ENCODE measurements around the gene IGF2R. TPM values are rescaled to one million over a fixed set of nuclear protein-coding genes. Genes with fewer than 3 reads are reported as not detected.
"Not testable (repeated sequence)": the region's sequence is repeated elsewhere in the genome, so short reads cannot be mapped to it uniquely, and the experiment has no call there.

The IGF2R gene
- polyA plus RNA-seq, 12 donors, result 74.0 to 149 (median 125) TPM; not detected in 1

DNA sequence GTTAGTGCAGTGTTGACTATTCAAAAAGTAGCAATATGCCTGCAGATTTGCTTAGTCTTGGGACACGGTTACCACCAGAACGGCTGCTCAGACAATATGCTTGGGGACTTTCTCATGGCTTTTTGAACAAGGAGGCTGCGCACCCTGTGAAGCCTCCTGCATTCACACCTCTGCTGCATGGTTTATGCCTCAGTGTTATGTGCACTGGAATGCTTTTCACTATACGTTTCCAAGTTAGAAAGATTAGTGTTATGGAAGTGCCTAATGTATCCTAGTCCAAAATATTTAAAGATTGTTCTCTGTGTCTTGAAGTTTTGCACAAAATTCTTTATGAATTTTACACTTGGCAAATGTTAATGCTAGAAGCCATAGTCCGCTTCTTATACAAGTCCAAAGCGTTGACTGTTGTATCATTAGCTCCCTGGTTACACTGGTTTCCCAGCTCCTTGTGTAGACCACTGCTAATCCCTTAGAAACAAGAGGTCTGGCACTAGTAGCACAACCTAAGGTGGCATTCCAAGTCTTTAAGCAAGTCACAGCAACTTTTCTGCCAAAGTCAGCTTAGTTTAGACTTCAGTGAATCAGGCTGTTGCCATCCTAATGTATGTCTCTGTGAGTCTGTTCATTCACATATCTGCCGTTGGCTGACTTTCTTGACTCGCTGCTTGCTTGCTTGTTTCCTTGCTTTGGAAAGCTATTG, 126.4 kb downstream of the IGF2R start:
- DNase-seq, result no peak

DNA sequence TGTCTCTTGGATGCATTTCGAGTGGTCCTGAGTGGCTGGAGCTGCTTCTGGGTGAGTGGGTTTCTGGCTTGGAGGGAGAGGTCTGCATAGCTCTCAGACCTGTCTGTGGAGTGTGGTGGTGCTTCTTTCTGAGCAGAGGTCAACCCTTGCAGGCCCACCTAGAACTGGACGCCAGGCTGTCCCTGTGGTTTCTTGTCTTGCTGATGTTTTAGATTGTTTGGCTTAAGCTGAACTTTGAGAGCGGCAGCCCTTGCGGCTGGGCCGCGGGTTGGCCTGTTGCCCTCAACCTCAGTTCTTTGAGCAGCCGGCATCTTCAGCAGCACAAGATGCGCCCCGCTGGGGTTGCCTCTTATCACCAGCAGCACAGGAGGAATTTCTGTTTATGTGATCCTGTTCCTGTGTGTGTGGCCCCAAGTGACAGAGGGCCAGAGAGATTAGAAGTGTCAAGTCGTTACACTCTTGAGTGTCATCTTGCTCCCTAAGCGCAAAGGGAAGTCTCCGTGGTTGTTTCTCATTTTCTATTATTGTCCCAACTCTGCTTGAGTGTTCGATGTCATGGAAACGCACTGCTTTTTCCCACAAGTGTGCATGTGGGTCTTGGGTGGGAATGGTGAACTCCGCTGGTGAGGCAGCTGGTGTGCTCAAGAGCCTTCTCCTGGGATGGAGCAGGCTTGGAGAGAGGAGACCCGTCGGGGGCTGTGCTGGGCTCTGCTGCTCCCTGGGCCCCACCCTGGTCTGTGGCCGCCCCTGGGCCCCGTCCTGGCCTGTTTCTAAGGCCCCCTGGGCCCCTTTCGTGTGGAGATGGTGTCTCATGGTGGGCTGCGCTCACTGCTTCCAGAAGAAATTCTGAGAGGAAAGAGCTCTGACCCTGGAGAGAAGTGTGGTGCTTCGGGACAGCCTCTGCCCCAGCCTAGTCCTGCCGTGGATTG, 132.7 kb downstream of the IGF2R start:
- no peak for DNase-seq

DNA sequence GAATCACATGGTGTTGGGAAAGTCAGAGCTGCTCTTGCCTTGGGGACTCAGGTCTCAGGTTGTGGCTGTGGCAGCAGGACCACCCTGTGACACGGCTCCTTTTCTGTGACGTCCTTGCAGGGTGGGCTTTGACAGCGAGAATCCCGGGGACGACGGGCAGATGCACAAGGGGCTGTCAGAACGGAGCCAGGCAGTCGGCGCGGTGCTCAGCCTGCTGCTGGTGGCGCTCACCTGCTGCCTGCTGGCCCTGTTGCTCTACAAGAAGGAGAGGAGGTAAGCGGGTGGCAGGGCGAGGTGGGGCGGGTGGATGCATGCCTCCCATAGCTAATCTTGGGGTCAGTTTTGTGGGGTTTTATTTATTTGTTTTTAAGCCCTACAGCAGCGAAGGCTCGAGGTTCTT, 133.5 kb downstream of the IGF2R start:
- no peak for DNase-seq

DNA sequence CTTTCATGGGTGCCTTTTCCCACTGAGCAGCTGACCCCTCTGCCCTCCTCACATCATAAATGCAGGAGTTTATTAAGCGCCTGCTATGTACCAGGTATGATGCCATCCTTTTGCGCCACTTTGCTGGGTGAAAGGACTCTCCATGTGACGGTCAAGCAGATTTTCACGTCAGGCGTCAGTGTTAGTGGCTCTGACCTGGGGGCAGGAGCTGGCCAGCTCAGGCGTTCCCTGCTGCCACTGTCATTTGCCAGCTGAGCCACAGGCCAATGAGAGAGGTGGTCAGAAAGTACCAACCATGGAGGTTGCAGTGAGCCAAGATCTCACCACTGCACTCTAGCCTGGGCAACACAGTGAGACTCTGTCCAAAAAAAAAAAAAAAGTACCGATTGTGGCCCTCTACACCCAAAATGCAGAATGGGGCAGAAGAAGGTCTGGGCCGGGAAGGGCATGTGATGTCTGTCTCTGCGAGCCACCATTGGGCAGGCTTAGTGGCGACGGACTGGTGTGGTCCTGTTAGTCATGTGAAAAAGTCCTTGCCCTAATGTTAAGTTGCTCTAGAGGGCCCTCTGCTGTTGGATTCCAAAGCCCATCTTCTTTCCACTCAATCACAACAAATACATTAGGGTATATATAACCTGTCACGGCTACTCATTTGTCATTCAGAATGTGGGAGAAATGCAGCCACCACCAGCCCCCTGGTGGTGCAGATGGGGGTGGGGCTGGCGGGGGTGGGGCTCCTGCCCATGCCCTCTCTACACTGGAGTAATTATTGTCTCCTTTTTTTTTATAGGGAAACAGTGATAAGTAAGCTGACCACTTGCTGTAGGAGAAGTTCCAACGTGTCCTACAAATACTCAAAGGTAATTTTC, 134.3 kb downstream of the IGF2R start:
- DNase-seq, result peak; percentile 16

DNA sequence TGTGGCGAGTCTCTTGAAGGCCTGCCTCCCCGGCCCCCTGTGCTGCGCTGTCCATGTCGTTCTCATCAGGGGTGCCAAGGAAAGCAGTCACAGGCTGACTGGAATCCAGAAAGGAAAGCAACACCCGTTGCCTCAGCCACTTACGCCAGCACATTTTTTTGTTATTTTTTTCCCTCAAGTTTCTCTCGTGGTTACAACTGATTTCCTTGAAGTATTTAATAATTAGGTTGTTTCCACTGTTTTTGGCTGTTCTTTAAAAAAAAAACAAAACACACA, 134.9 kb downstream of the IGF2R start:
- no peak for DNase-seq

DNA sequence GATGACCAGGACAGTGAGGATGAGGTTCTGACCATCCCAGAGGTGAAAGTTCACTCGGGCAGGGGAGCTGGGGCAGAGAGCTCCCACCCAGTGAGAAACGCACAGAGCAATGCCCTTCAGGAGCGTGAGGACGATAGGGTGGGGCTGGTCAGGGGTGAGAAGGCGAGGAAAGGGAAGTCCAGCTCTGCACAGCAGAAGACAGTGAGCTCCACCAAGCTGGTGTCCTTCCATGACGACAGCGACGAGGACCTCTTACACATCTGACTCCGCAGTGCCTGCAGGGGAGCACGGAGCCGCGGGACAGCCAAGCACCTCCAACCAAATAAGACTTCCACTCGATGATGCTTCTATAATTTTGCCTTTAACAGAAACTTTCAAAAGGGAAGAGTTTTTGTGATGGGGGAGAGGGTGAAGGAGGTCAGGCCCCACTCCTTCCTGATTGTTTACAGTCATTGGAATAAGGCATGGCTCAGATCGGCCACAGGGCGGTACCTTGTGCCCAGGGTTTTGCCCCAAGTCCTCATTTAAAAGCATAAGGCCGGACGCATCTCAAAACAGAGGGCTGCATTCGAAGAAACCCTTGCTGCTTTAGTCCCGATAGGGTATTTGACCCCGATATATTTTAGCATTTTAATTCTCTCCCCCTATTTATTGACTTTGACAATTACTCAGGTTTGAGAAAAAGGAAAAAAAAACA, 136.1 kb downstream of the IGF2R start:
- DNase-seq, result no peak

DNA sequence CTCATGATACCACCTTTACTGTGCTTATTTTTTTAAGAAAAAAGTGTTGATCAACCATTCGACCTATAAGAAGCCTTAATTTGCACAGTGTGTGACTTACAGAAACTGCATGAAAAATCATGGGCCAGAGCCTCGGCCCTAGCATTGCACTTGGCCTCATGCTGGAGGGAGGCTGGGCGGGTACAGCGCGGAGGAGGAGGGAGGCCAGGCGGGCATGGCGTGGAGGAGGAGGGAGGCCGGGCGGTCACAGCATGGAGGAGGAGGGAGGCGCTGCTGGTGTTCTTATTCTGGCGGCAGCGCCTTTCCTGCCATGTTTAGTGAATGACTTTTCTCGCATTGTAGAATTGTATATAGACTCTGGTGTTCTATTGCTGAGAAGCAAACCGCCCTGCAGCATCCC, 137.1 kb downstream of the IGF2R start:
- no peak for DNase-seq

DNA sequence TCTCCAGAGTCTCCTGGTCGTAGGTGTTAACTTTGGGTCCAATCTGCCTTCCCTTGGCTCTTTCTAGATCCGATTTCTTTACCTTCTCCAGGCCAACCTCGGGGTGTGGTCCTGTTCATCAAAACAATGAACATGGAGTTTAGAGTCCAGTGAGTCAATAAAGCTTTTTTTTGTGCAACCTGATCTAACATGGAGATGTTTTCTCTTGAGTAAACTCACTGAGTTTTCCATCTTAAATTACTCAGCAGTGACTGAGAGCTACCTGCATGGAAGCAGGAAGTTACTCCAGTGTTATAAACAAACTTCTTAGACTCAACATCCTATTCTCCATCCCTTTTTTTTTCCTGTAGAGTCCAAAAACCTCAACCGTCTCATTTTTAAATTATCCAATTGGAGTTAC, 137.8 kb downstream of the IGF2R start:
- no peak for DNase-seq

DNA sequence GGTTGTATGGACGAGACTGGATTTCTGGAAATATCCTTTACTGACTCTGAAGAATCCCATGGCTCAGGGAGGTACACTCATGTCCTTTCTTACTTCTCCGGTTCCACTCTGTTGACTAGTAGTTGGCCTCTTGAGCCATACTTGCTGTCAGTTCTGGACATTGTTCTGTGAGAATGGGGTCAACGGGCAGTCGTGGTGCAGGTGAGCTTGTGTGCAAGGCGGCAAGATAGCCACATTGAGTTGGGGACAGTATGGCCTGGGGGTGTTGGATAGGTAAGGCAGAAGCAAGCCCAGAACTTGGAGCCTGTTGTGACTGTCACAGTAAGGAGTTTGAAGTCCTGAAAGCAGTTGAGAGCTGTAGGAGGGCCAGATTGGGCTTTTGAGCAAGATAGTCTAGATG, 139.2 kb downstream of the IGF2R start:
- no peak for DNase-seq

DNA sequence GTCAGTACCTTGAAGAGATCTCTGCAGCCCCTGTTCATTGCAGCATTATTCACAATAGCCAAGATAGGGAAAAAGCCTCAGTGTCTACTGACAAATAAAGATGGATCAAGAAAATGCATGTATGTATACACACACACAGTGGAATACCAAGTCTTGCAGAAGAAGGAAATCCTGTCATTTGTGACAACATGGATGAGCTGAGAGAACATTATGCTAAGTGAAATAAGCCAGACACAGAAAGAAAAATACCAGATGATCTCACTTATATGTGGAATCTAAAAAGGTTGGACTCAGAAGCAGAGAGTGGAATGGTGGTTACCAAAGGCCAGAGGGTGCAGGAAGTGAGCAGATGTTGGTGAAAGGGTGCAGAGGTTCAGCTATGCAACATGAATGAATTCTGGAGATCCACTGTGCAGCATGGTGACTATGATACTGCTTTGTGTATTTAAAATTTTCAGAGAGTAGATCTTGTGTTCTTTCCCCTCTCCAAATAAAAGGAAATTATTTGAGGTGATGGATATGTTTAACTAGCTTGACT, 141.8 kb downstream of the IGF2R start:
- DNase-seq, result no peak

DNA sequence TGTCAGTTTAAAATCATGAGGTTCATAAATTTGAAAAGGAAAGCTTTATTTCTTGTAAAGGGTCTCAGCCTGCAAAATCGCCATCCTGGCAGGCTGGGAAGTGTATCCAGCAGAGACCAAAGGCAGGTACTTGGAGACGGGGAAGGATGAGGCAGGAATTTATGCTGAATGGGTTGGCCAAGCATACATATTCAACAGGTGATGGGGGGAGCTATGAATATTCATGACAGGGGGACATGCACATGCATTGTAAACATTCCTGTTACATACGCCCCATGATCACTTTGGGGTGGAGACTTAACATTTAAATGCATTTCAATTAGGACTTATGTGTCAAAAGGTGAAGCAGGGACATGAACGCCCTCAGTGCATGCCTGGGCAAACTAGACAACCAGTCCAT, 142.9 kb downstream of the IGF2R start:
- no peak for DNase-seq

DNA sequence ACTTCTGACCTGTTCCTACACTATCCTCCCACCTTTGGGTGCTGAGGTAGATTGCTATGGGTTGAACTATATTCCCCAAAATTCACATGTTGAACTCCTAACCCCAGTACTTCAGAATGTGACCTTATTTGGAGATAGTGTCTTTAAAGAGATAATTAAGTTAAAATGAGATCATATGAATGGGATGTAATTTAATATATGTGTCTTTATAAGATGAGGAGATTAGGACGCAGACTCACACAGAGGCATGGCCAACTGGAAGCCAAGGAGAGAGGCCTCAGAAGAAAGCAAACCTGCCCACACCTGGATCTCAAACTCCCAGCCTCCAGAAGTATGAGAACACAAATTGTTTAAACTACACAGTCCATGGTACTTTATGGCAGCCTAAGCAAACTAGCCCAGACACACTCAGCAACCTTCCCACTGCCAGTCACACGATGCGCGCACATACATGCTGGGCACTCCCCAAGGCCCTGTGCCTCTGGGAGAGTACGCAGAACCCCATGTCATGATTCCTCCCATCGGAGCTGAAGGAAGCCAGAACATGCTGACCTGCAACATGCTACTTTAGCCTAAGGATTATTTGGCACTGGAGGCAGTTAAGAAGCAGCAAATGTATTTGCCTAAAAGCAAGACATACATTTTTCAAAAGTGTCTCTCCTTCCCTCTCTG, 143.9 kb downstream of the IGF2R start:
- no peak for DNase-seq

DNA sequence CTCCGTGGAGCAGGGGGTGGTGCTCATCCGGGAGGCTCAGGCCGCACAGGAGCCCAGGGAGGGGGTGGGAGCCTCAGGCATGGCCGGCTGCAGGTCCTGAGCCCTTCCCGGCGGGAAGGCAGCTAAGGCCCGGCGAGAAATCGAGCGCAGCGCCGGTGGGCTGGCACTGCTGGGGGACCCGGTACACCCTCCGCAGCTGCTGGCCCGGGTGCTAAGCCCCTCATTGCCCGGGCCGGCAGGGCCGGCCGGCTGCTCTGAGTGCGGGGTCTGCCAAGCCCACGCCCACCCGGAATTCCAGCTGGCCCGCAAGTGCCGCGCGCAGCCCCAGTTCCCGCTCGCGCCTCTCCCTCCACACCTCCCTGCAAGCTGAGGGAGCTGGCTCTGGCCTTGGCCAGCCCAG, 145.7 kb downstream of the IGF2R start:
- DNase-seq, result not testable (repeated sequence)

DNA sequence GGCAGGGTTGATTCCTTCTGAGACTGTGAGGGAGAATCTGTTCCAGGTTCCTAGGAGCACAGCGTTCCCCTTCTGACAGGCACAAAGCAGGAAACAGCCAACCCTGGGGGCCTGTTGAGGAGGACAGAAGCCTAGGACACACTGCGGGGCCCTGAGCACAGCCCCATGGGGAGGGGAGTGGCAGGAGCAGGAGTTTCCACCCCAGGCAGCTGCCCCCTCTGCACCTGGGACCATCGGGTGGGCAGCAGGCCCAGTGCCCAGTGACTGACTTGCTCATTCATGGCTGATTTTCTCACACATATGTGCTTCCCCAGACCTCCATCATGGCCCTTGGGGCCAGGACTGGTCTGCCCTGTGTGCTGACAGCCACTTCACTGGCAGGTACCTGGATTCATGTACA, 146.5 kb downstream of the IGF2R start:
- no peak for DNase-seq

DNA sequence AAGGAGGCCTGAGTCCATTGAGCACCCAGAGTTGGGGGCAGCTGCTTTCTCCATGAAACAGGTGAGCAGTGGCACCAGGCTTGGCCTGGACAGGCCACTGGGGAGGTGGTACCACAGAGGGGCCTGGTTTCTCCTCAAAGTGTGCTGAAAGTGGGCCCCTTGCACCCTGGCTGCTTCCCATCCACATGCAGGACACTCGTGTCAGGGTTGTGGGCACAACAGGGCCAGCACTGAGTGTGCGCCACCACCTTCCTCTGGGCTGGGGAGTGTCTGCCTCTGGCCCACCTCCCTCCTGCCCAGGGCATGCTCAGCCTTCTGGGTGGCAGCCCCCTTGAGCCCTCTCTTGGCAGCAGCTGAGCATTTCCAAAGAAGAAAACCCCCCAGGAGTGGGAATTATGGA, 147.5 kb downstream of the IGF2R start:
- DNase-seq, result no peak

DNA sequence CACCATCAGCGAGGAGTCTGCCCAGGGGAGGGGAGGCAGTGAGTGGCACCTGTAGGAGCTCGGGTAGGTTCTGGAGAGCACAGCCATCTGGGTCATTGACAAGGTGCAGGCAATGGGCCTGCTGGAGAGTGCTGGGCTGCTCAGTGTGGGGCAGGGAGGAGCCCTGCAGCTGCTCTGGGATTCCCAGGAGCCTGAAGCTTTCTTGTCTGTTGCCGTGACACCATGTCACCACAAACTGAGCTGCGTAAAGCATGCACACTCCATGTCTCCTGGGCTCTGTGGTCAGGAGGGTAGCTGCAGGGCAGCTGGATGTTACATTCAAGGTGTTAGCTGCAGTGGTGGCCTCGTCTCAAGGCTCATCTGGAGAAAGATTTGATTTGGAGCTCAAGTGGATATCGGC, 148.3 kb downstream of the IGF2R start:
- no peak for DNase-seq

DNA sequence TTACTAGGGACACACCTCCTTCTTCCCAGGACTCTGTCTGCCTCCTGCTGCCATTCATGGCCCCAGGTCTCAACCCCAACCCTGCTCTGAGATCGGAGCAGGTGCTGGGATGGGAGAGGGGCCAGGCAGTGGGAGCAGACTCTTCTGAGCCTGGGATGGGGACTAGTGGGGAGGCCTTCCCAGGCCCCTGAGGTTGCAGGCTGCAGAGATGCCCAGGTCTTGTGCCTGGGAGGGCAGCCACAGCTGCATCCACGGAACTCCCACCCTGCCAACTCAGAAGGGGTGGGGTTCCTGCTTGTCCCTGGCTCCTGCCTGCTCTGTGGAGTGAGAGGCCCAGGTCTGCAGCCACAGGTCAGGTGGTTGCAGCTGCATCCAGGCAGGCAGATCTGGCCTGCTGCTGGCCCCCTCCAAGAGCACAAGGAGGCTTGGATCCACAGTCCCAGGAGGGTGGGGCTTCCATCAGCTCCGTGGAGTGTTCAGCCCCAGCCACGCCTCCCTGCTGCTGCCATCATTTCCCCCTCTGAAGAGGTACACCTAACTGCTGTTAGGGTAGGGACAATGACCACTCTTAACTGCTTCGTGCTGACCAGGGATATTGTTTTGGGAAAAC, 149.8 kb downstream of the IGF2R start:
- DNase-seq, result no peak

DNA sequence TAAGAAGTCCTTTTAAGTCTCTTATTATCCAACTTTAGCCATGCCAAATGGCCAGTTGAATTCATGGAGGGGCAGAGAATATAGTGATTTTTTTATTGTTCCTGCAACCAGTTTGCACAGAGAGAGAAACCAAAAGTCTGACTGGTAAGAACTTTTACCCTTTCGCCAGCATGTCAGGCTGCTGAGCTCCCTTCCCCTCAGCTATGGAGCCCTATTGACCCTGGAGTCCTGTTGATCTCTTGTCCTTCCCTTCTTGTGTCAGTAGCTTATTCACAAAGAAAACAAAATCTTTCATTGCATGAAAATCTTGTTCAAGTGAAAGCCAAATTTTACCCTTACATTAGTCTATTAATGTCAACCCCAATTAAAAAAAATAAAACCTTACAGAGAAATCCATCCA, 151.2 kb downstream of the IGF2R start:
- DNase-seq, result no peak

DNA sequence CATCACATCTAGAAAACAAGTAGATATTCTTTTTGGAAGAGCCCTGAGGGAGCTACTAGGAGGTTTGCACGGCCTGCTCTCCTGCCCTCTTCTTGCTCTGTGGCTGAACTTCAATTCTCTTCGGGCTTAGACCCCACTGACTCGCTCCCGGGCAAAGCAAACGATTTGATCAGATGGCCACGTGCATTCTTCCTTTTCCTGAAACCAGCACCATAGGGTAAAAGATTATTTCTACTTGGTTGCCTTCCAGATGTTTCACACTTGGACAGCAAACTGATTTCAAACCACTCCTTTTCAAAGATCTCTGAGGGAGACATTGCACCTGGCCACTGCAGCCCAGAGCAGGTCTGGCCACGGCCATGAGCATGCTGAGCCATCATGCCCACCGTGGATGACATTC, 152.7 kb downstream of the IGF2R start, which contains the start of gene SLC22A1:
Gene SLC22A1 (plus strand): TSS at position 258 of the 400 bp plus-strand sequence. CDS start 121 bp downstream, at position 379.
- DNase-seq, result no peak

DNA sequence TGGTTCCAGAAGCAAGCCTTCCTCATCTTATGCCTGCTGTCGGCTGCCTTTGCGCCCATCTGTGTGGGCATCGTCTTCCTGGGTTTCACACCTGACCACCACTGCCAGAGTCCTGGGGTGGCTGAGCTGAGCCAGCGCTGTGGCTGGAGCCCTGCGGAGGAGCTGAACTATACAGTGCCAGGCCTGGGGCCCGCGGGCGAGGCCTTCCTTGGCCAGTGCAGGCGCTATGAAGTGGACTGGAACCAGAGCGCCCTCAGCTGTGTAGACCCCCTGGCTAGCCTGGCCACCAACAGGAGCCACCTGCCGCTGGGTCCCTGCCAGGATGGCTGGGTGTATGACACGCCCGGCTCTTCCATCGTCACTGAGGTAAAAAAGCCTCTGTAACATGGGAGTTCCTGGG, 153.1 kb downstream of the IGF2R start:
- DNase-seq, result no peak
